Keratinocyte (primary cell): ENCODE measurements around the gene NHP2.

ENCODE experiments used
- CTCF ChIP-seq, 3 experiments: IDR thresholded peaks in 1 of 3; conservative IDR thresholded peaks in 1 of 3; optimal IDR thresholded peaks in 1 of 3; 2 replicates in 2 of 3; 3 replicates in 1 of 3; pipeline versions ENCODE3 to v1.5.1; 2011; ENCODE audit warnings: low read length in 3 of 3, mild to moderate bottlenecking in 3 of 3, moderate library complexity in 2 of 3, control low read depth in 1 of 3, inconsistent platforms in 1 of 3; ENCODE audit not compliant: insufficient read depth in 2 of 3; ENCODE audit errors: extremely low read depth in 1 of 3
- EZH2 ChIP-seq: IDR thresholded peaks from one replicate; pipeline ENCODE4 v1.6.1; 2012; ENCODE audit warnings: inconsistent platforms, mild to moderate bottlenecking, low read length, moderate library complexity

- TF ChIP-seq CTCF (optimal IDR thresholded peaks at IDR 0.05 in 1 of 3, IDR thresholded peaks at IDR 0.05 in 1 of 3, conservative IDR thresholded peaks at IDR 0.05 in 1 of 3; ENCODE audit: extremely low read depth in 1 of 3, insufficient read depth in 2 of 3, low read length in 3 of 3) (no peak), EZH2 (no peak)
Observed at GRCh38 chr5:178198706-178199105, 45.0 kb upstream of the NHP2 start.
